BE2C (cell line): Measurements from ENCODE around the gene LBP.

ENCODE experiments used
- DNase-seq: peaks from one replicate; pipeline ENCODE4 v3.0.0-alpha.2; 2020
- H3K27me3 ChIP-seq: fragments of 250-450 bp; sonication (Bioruptor Pico); 2 replicates; pipeline ENCODE4 v1.5.1; 2020; ENCODE audit warnings: mild to moderate bottlenecking
- H3K36me3 ChIP-seq: fragments of 250-450 bp; sonication (Bioruptor Pico); 2 replicates; pipeline ENCODE4 v1.5.1; 2020; ENCODE audit warnings: mild to moderate bottlenecking
- H3K4me1 ChIP-seq: fragments of 250-450 bp; sonication (Bioruptor Pico); 2 replicates; pipeline ENCODE4 v1.5.1; 2020
- H3K4me3 ChIP-seq: 2 replicates; pipeline ENCODE4 v1.5.1; 2011; ENCODE audit warnings: low read depth, low read length
- H3K9me3 ChIP-seq: fragments of 250-450 bp; sonication (Bioruptor Pico); 2 replicates; pipeline ENCODE4 v1.5.1; 2020
- CTCF ChIP-seq: IDR thresholded peaks from 2 replicates; pipeline ENCODE4 v1.5.1; 2012; ENCODE audit warnings: mild to moderate bottlenecking, low read depth, low read length

LBP gene

GRCh38 chr20:38412877-38413577, 66.7 kb downstream of the LBP start:
- no peaks in the 10 kb centered on the region for H3K27me3 ChIP-seq
- no peak for TF ChIP-seq CTCF

GRCh38 chr20:38414769-38415450, 68.6 kb downstream of the LBP start:
- no peaks in the 10 kb centered on the region; the same call in 1 of the 2 replicates for H3K27me3 ChIP-seq
- H3K36me3 ChIP-seq: peaks cover 36% of the 10 kb centered on the region

More at GRCh38 chr20:38412877-38413577, 66.7 kb downstream of the LBP start:
- H3K9me3 ChIP-seq: no peaks in the 10 kb centered on the region
- no peak overlapping the region for H3K4me3 ChIP-seq
- H3K36me3 ChIP-seq: peaks cover 18% of the 10 kb centered on the region
- DNase-seq: no peak
- H3K4me1 ChIP-seq: no peaks in the 10 kb centered on the region

GRCh38 chr20:38418509-38419204, 72.4 kb downstream of the LBP start:
- H3K27me3 ChIP-seq: no peaks in the 10 kb centered on the region; the same call in 1 of the 2 replicates
- no peaks in the 10 kb centered on the region for H3K4me1 ChIP-seq
- DNase-seq: no peak
- no peak for TF ChIP-seq CTCF
- no peaks in the 10 kb centered on the region for H3K9me3 ChIP-seq
- H3K4me3 ChIP-seq: no peak overlapping the region
- peaks cover 67% of the 10 kb centered on the region for H3K36me3 ChIP-seq

More at GRCh38 chr20:38414769-38415450, 68.6 kb downstream of the LBP start:
- no peak for TF ChIP-seq CTCF
- Histone ChIP-seq H3K4me1 (no peaks in the 10 kb centered on the region), H3K9me3 (no peaks in the 10 kb centered on the region), H3K4me3 (no peak overlapping the region)
- no peak for DNase-seq

- Histone ChIP-seq H3K9me3 (no peaks in the 10 kb centered on the region), H3K36me3 (peaks cover 79% of the 10 kb centered on the region), H3K4me1 (no peaks in the 10 kb centered on the region), H3K27me3 (no peaks in the 10 kb centered on the region; the same call in 1 of the 2 replicates), H3K4me3 (no peak overlapping the region)
- no peak for DNase-seq
- TF ChIP-seq CTCF: no peak
These were observed 74.3 kb downstream of the LBP start for GRCh38 chr20:38420388-38421085.

GRCh38 chr20:38421915-38422314, 75.6 kb downstream of the LBP start:
- no peaks in the 10 kb centered on the region for H3K9me3 ChIP-seq
- H3K36me3 ChIP-seq: peaks cover 88% of the 10 kb centered on the region

More at GRCh38 chr20:38421915-38422314, 75.6 kb downstream of the LBP start:
- no peak for DNase-seq
- H3K27me3 ChIP-seq: no peaks in the 10 kb centered on the region; the same call in 1 of the 2 replicates
- no peaks in the 10 kb centered on the region for H3K4me1 ChIP-seq
- TF ChIP-seq CTCF: no peak
- H3K4me3 ChIP-seq: no peak overlapping the region
